Mesenteric fat pad (tissue), 1 donor: Measurements from ENCODE around the gene PKMYT1. TPM values are rescaled to one million over a fixed set of nuclear protein-coding genes. Genes with fewer than 3 reads are reported as not detected.

Source experiments
- DNase-seq: peaks from one replicate; pipeline ENCODE4 v3.0.0-alpha.2; 2020; ENCODE audit warnings: low spot score
- total RNA-seq: library from RNA; stranded (reverse); fragmentation: NEBNext Ultra II Directional; extraction: Animal tissue kit (Norgen Biotek cat#: 25700); gene quantifications from one replicate; pipeline ENCODE4 v1.2.1, GENCODE V29; 2021
- donor health status: DM: yes; HTN: yes; CAD: no.

PKMYT1 gene
- total RNA-seq, 1 donor from 2014 or later: 0.58 TPM

GRCh38 chr16:2974319-2975056 is 5.8 kb downstream of the PKMYT1 start:
- DNase-seq: peak; percentile 82

- peak; percentile 89 for DNase-seq
Observed at GRCh38 chr16:2973605-2974318, 6.5 kb downstream of the PKMYT1 start.

- DNase-seq: no peak
Observed at GRCh38 chr16:2973093-2973492, 7.2 kb downstream of the PKMYT1 start.

- DNase-seq: peak; percentile 87
Observed at GRCh38 chr16:2971985-2972784, 8.1 kb downstream of the PKMYT1 start.

- peak; percentile 87 for DNase-seq
Observed at GRCh38 chr16:2971134-2971984, 8.9 kb downstream of the PKMYT1 start.

GRCh38 chr16:2970563-2970962 is 9.7 kb downstream of the PKMYT1 start:
- DNase-seq: no peak

GRCh38 chr16:2969545-2970521 is 10.4 kb downstream of the PKMYT1 start:
- DNase-seq: peak; percentile 90

- peak; percentile 95 for DNase-seq
Observed at GRCh38 chr16:2968738-2969544, 11.3 kb downstream of the PKMYT1 start, which contains the start of gene PAQR4. Gene PAQR4 (plus strand): TSS chr16:2969348. CDS start chr16:2969675, 327 bp downstream.

GRCh38 chr16:2968368-2968737 is 11.9 kb downstream of the PKMYT1 start:
- no peak for DNase-seq

GRCh38 chr16:2967721-2968161 is 12.5 kb downstream of the PKMYT1 start:
- no peak for DNase-seq

GRCh38 chr16:2967211-2967631 is 13.0 kb downstream of the PKMYT1 start:
- no peak for DNase-seq

- no peak for DNase-seq
Observed at GRCh38 chr16:2966808-2967191, 13.4 kb downstream of the PKMYT1 start.

GRCh38 chr16:2966043-2966807 is 14.0 kb downstream of the PKMYT1 start:
- no peak for DNase-seq

GRCh38 chr16:2964475-2965336 is 15.5 kb downstream of the PKMYT1 start:
- DNase-seq: peak; percentile 88

- DNase-seq: no peak
Observed at GRCh38 chr16:2963723-2964474, 16.3 kb downstream of the PKMYT1 start, which contains the start of gene KREMEN2. Gene KREMEN2 (plus strand): TSS chr16:2964275. CDS start chr16:2964521, 246 bp downstream.
